HEK293 (cell line): Measurements from ENCODE around the gene EN2.

Experiments used
- CTCF ChIA-PET: fragments of 350-600 bp; formaldehyde crosslinking; extraction: SDS; loops from one replicate; lab custom pipeline; 2021; ENCODE audit warnings: antibody characterized with exemption; lab: Yijun Ruan, JAX
- POLR2A ChIA-PET: fragments of 300-600 bp; formaldehyde crosslinking; extraction: SDS; loops from one replicate; lab custom pipeline; 2020; ENCODE audit warnings: antibody characterized with exemption, inconsistent platforms; lab: Yijun Ruan, JAX
- H3K27ac ChIP-seq: fragments of 200-500 bp; sonication (Bioruptor generic); 2 replicates; pipeline ENCODE4 v1.5.1; 2014; ENCODE audit warnings: low read depth, low read length, control low read depth, inconsistent platforms; ENCODE audit errors: extremely low read depth
- H3K36me3 ChIP-seq, 2 experiments: fragments of 200-500 bp in 1 of 2; sonication (Bioruptor generic) in 1 of 2; 1 replicate in 1 of 2; 2 replicates in 1 of 2; pipeline ENCODE4 v1.5.1; 2014 to 2017; ENCODE audit warnings: inconsistent platforms in 2 of 2, low read length in 2 of 2; ENCODE audit not compliant: control insufficient read depth in 2 of 2, insufficient read depth in 1 of 2
- H3K4me1 ChIP-seq: fragments of 200-500 bp; sonication (Bioruptor generic); 2 replicates; pipeline ENCODE4 v1.5.1; 2014; ENCODE audit warnings: mild to moderate bottlenecking, low read length, inconsistent platforms; ENCODE audit not compliant: control insufficient read depth, insufficient read depth
- H3K4me3 ChIP-seq: 2 replicates; pipeline ENCODE4 v1.5.1; 2011; ENCODE audit warnings: low read depth, mild to moderate bottlenecking, control low read depth, low read length, moderate library complexity
- H3K9me3 ChIP-seq: fragments of 200-500 bp; sonication (Bioruptor generic); 2 replicates; pipeline ENCODE4 v1.5.1; 2014; ENCODE audit warnings: low read depth, low read length, inconsistent platforms; ENCODE audit not compliant: control insufficient read depth, insufficient read depth
- BCL11A ChIP-seq: fragments of 450-650 bp; formaldehyde crosslinking; IDR thresholded peaks from 2 replicates; pipeline ENCODE4 v1.5.1; 2016; ENCODE audit warnings: low read depth, missing biosample characterization, missing genetic modification characterization
- GLI2 ChIP-seq: fragments of 450-650 bp; formaldehyde crosslinking; IDR thresholded peaks from 2 replicates; pipeline ENCODE4; 2017; ENCODE audit warnings: missing biosample characterization, missing genetic modification characterization, low read depth, borderline replicate concordance
- GLIS2 ChIP-seq: fragments of 450-650 bp; formaldehyde crosslinking; IDR thresholded peaks from 2 replicates; pipeline ENCODE4 v1.5.1; 2016; ENCODE audit warnings: missing biosample characterization, missing genetic modification characterization
- HOXD13 ChIP-seq: sonication (generic); formaldehyde crosslinking; IDR thresholded peaks from 2 replicates; pipeline ENCODE4 v1.8.0; 2022; ENCODE audit warnings: missing genetic modification reagents, borderline replicate concordance
- IKZF3 ChIP-seq: fragments of 450-650 bp; IDR thresholded peaks from 2 replicates; pipeline ENCODE4 v1.5.0; 2018; ENCODE audit warnings: missing biosample characterization, mild to moderate bottlenecking, missing genetic modification characterization, moderate library complexity
- KLF17 ChIP-seq: fragments of 450-650 bp; formaldehyde crosslinking; IDR thresholded peaks from 2 replicates; pipeline ENCODE4 v1.5.1; 2016; ENCODE audit warnings: missing biosample characterization, missing genetic modification characterization
- MYNN ChIP-seq: fragments of 450-650 bp; formaldehyde crosslinking; IDR thresholded peaks from 2 replicates; pipeline ENCODE4 v1.5.1; 2016; ENCODE audit warnings: missing biosample characterization, missing genetic modification characterization, borderline replicate concordance
- RBAK ChIP-seq: fragments of 450-650 bp; formaldehyde crosslinking; IDR thresholded peaks from 2 replicates; pipeline ENCODE4 v1.5.1; 2016; ENCODE audit warnings: missing biosample characterization, missing genetic modification characterization
- SCRT1 ChIP-seq: fragments of 450-650 bp; formaldehyde crosslinking; IDR thresholded peaks from 2 replicates; pipeline ENCODE4 v1.5.1; 2016; ENCODE audit warnings: missing biosample characterization, missing genetic modification characterization, borderline replicate concordance
- TCF7L2 ChIP-seq: IDR thresholded peaks from 2 replicates; pipeline ENCODE4 v1.6.1; 2011; ENCODE audit warnings: low read depth, mild to moderate bottlenecking, inconsistent platforms, low read length, moderate library complexity, borderline replicate concordance
- TRIM28 ChIP-seq: IDR thresholded peaks from 2 replicates; pipeline ENCODE4 v1.6.1; 2011; ENCODE audit warnings: low read length, control low read depth, borderline replicate concordance
- ZBTB17 ChIP-seq: fragments of 450-650 bp; formaldehyde crosslinking; IDR thresholded peaks from 2 replicates; pipeline ENCODE4 v1.5.1; 2016; ENCODE audit warnings: missing biosample characterization, missing genetic modification characterization
- ZBTB6 ChIP-seq: fragments of 450-650 bp; formaldehyde crosslinking; IDR thresholded peaks from 2 replicates; pipeline ENCODE4 v1.5.1; 2017; ENCODE audit warnings: missing biosample characterization, missing genetic modification characterization
- ZNF211 ChIP-seq: fragments of 450-650 bp; formaldehyde crosslinking; IDR thresholded peaks from 2 replicates; pipeline ENCODE4 v1.5.1; 2016; ENCODE audit warnings: low read depth, missing biosample characterization, missing genetic modification characterization
- ZNF280D ChIP-seq: fragments of 450-650 bp; formaldehyde crosslinking; IDR thresholded peaks from 2 replicates; pipeline ENCODE4 v1.5.1; 2016; ENCODE audit warnings: missing biosample characterization, missing genetic modification characterization
- ZNF514 ChIP-seq: fragments of 450-650 bp; formaldehyde crosslinking; IDR thresholded peaks from 2 replicates; pipeline ENCODE4 v1.5.1; 2016; ENCODE audit warnings: missing biosample characterization, missing genetic modification characterization
- ZNF558 ChIP-seq: fragments of 450-650 bp; formaldehyde crosslinking; IDR thresholded peaks from 2 replicates; pipeline ENCODE4 v1.5.1; 2016; ENCODE audit warnings: missing biosample characterization, missing genetic modification characterization
- ZNF600 ChIP-seq: fragments of 450-650 bp; formaldehyde crosslinking; IDR thresholded peaks from 2 replicates; pipeline ENCODE4 v1.5.1; 2016; ENCODE audit warnings: missing biosample characterization, missing genetic modification characterization
- ZNF776 ChIP-seq: fragments of 450-650 bp; formaldehyde crosslinking; IDR thresholded peaks from 2 replicates; pipeline ENCODE4 v1.5.0; 2017; ENCODE audit warnings: missing biosample characterization, missing genetic modification characterization, borderline replicate concordance
- ZNF843 ChIP-seq: fragments of 450-650 bp; formaldehyde crosslinking; IDR thresholded peaks from 2 replicates; pipeline ENCODE4 v1.5.1; 2016; ENCODE audit warnings: missing biosample characterization, missing genetic modification characterization
- ZSCAN16 ChIP-seq: fragments of 450-650 bp; formaldehyde crosslinking; IDR thresholded peaks from 2 replicates; pipeline ENCODE4 v1.5.1; 2016; ENCODE audit warnings: missing biosample characterization, missing genetic modification characterization
- ZSCAN30 ChIP-seq: fragments of 450-650 bp; IDR thresholded peaks from 2 replicates; pipeline ENCODE4 v1.5.1; 2018; ENCODE audit warnings: missing biosample characterization, mild to moderate bottlenecking, missing genetic modification characterization, moderate library complexity
- ZXDB ChIP-seq: fragments of 450-650 bp; formaldehyde crosslinking; IDR thresholded peaks from 2 replicates; pipeline ENCODE4 v1.5.1; 2016; ENCODE audit warnings: missing biosample characterization, missing genetic modification characterization
- TF ChIP-seq, protein P1 (sequence below): fragments of 450-650 bp; formaldehyde crosslinking; IDR thresholded peaks from 2 replicates; pipeline ENCODE4 v1.5.1; 2016; ENCODE audit warnings: missing biosample characterization, missing genetic modification characterization
- TF ChIP-seq, protein P2 (sequence below): fragments of 450-650 bp; formaldehyde crosslinking; IDR thresholded peaks from 2 replicates; pipeline ENCODE4 v1.5.1; 2016; ENCODE audit warnings: missing biosample characterization, missing genetic modification characterization
- TF ChIP-seq, protein P3 (sequence below): fragments of 450-650 bp; formaldehyde crosslinking; IDR thresholded peaks from 2 replicates; pipeline ENCODE4 v1.5.1; 2016; ENCODE audit warnings: missing biosample characterization, missing genetic modification characterization

Gene EN2

GRCh38 chr7:155467846-155468784 is 10.2 kb downstream of the EN2 start (continued):
- TF ChIP-seq IKZF3 (tag by site-specific recombination) (no peak), ZBTB17 (tag by site-specific recombination) (peak; percentile 94), ZNF843 (tag by site-specific recombination) (no peak), ZNF514 (tag by site-specific recombination) (no peak), ZXDB (tag by site-specific recombination) (peak; percentile 12; the same call in 1 of the 2 replicates), HOXD13 (CRISPR knock-in tag) (no peak), RBAK (tag by site-specific recombination) (no peak), GLIS2 (peak; percentile 71)
- TF ChIP-seq, protein P1, sequence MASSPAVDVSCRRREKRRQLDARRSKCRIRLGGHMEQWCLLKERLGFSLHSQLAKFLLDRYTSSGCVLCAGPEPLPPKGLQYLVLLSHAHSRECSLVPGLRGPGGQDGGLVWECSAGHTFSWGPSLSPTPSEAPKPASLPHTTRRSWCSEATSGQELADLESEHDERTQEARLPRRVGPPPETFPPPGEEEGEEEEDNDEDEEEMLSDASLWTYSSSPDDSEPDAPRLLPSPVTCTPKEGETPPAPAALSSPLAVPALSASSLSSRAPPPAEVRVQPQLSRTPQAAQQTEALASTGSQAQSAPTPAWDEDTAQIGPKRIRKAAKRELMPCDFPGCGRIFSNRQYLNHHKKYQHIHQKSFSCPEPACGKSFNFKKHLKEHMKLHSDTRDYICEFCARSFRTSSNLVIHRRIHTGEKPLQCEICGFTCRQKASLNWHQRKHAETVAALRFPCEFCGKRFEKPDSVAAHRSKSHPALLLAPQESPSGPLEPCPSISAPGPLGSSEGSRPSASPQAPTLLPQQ (tag by site-specific recombination) = peak; percentile 36; the same call in 1 of the 2 replicates
- TF ChIP-seq, protein P2, sequence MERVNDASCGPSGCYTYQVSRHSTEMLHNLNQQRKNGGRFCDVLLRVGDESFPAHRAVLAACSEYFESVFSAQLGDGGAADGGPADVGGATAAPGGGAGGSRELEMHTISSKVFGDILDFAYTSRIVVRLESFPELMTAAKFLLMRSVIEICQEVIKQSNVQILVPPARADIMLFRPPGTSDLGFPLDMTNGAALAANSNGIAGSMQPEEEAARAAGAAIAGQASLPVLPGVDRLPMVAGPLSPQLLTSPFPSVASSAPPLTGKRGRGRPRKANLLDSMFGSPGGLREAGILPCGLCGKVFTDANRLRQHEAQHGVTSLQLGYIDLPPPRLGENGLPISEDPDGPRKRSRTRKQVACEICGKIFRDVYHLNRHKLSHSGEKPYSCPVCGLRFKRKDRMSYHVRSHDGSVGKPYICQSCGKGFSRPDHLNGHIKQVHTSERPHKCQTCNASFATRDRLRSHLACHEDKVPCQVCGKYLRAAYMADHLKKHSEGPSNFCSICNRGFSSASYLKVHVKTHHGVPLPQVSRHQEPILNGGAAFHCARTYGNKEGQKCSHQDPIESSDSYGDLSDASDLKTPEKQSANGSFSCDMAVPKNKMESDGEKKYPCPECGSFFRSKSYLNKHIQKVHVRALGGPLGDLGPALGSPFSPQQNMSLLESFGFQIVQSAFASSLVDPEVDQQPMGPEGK (tag by site-specific recombination) = peak; percentile 80; the same call in 1 of the 2 replicates
- TF ChIP-seq, protein P3, sequence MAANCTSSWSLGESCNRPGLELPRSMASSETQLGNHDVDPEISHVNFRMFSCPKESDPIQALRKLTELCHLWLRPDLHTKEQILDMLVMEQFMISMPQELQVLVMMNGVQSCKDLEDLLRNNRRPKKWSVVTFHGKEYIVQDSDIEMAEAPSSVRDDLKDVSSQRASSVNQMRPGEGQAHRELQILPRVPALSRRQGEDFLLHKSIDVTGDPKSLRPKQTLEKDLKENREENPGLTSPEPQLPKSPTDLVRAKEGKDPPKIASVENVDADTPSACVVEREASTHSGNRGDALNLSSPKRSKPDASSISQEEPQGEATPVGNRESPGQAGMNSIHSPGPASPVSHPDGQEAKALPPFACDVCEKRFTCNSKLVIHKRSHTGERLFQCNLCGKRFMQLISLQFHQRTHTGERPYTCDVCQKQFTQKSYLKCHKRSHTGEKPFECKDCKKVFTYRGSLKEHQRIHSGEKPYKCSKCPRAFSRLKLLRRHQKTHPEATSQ (tag by site-specific recombination) = no peak
- TF ChIP-seq, all 188 proteins: peak for 30

- Histone ChIP-seq H3K4me3 (no peak overlapping the region), H3K9me3 (no peaks in the 10 kb centered on the region), H3K4me1 (no peaks in the 10 kb centered on the region), H3K36me3 (peaks cover 0 to 19% of the 10 kb centered on the region in 2 experiments; a peak in 1 of 3 replicates), H3K27ac (no peak overlapping the region)
- ChIA-PET CTCF (interaction anchor here (0.6 kb wide), 2 partner anchors 9 to 54 kb away, joined by 3 to 4 read pairs; no protein-coding TSS in a partner anchor), POLR2A (no interaction called here)
- TF ChIP-seq ZNF280D (tag by site-specific recombination) = no peak
- no peak for TF ChIP-seq TRIM28
- TF ChIP-seq GLI2 (tag by site-specific recombination) = no peak
- TF ChIP-seq ZNF211 = no peak
- no peak for TF ChIP-seq MYNN (tag by site-specific recombination)
- no peak for TF ChIP-seq ZSCAN30 (tag by site-specific recombination)
- no peak for TF ChIP-seq KLF17
- no peak for TF ChIP-seq TCF7L2
- TF ChIP-seq ZSCAN16 (tag by site-specific recombination) = no peak
- TF ChIP-seq ZNF600 (tag by site-specific recombination) = no peak
- TF ChIP-seq ZBTB6 (tag by site-specific recombination) = no peak
- TF ChIP-seq SCRT1 (tag by site-specific recombination) = no peak
- no peak for TF ChIP-seq ZNF776 (tag by site-specific recombination)
- no peak for TF ChIP-seq IKZF3 (tag by site-specific recombination)
- TF ChIP-seq ZNF558 = no peak
- no peak for TF ChIP-seq BCL11A (tag by site-specific recombination)
These were observed 10.8 kb downstream of the EN2 start for GRCh38 chr7:155468785-155469148.
